A673 (cell line): ENCODE measurements around the gene PARP16.

Experiments
- EZH2 ChIP-seq: fragments of 200-600 bp; sonication (generic); IDR thresholded peaks from 2 replicates; pipeline ENCODE4 v1.6.1; 2017; ENCODE audit warnings: borderline replicate concordance, low read depth, mild to moderate bottlenecking, mixed read lengths, antibody characterized with exemption, low read length; ENCODE audit not compliant: poor library complexity, severe bottlenecking
- TF ChIP-seq, protein P1 (sequence below): fragments of 300-800, 200-600 bp; sonication (generic); conservative IDR thresholded peaks from 2 replicates; pipeline ENCODE4 v1.5.1; 2017; ENCODE audit warnings: low read depth, mild to moderate bottlenecking, antibody characterized with exemption, low read length, moderate library complexity, mixed read lengths

DNA sequence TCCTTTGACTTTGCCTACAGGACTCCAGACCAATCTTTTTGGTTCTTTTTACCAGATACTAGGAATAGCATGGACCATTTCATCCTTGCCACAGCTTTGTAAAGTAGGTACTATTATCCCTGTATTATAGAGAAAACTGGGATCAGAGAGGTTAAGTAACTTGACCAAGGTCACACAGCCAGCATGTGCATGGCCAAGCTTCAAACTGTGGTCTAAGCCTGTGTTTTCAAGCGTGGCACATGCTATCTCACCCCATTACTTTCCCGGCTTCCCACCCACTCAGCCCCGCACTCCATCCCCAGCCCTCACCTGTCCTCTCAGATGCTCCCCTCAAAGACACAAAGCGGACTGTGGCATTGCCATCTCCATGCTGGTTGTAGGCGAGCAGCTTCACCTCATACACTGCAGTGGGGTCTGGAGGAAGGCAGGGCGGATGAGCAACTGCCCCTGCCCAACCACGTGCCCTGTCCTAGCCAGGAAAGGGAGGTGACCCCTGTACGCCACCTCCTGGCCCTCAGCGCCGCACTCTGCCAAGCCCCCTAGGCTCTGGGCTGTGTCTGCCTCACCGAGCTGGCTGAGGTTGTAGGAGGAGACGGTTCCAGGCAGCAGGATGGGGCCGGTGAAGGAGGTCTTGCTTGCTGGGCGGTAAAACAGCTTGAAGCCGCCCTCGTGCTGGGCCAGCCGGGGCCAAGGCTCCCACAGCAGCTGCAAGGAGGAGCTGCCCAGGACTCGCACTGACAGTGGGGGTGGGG, 43.5 kb upstream of the PARP16 start:
- TF ChIP-seq, protein P1, sequence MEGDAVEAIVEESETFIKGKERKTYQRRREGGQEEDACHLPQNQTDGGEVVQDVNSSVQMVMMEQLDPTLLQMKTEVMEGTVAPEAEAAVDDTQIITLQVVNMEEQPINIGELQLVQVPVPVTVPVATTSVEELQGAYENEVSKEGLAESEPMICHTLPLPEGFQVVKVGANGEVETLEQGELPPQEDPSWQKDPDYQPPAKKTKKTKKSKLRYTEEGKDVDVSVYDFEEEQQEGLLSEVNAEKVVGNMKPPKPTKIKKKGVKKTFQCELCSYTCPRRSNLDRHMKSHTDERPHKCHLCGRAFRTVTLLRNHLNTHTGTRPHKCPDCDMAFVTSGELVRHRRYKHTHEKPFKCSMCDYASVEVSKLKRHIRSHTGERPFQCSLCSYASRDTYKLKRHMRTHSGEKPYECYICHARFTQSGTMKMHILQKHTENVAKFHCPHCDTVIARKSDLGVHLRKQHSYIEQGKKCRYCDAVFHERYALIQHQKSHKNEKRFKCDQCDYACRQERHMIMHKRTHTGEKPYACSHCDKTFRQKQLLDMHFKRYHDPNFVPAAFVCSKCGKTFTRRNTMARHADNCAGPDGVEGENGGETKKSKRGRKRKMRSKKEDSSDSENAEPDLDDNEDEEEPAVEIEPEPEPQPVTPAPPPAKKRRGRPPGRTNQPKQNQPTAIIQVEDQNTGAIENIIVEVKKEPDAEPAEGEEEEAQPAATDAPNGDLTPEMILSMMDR: no peak
- TF ChIP-seq EZH2: no peak
